H1 (cell line): ENCODE results near the gene HSD17B2.

ENCODE experiments used
- BRCA1 ChIP-seq: IDR thresholded peaks from 2 replicates; pipeline ENCODE4 v1.6.1; 2012; ENCODE audit warnings: low read depth, low read length, improper control_type of control experiment
- CHD2 ChIP-seq: IDR thresholded peaks from 2 replicates; pipeline ENCODE4 v1.6.1; 2012; ENCODE audit warnings: low read length, improper control_type of control experiment
- KDM1A ChIP-seq: fragments of 200-600, 300-600 bp; sonication (generic); IDR thresholded peaks from 2 replicates; pipeline ENCODE4 v1.7.1; 2016; ENCODE audit warnings: mild to moderate bottlenecking, low read length, borderline replicate concordance
- POLR2A ChIP-seq, 2 experiments: IDR thresholded peaks; 1 replicate in 1 of 2; 2 replicates in 1 of 2; pipeline ENCODE4 v1.6.1; 2011; ENCODE audit warnings: low read depth in 2 of 2, low read length in 2 of 2, mild to moderate bottlenecking in 2 of 2; ENCODE audit errors: control extremely low read depth in 1 of 2
- POLR2AphosphoS5 ChIP-seq: IDR thresholded peaks from 2 replicates; pipeline ENCODE4 v1.6.1; 2011; ENCODE audit warnings: low read depth, low read length
- POU5F1 ChIP-seq: IDR thresholded peaks from 2 replicates; pipeline ENCODE4 v1.6.1; 2011; ENCODE audit warnings: low read depth, mild to moderate bottlenecking, low read length, moderate library complexity
- RXRA ChIP-seq: IDR thresholded peaks from 2 replicates; pipeline ENCODE4 v1.6.1; 2011; ENCODE audit warnings: low read depth, mild to moderate bottlenecking, low read length, moderate library complexity; ENCODE audit not compliant: insufficient read depth
- TAF1 ChIP-seq: IDR thresholded peaks from 2 replicates; pipeline ENCODE4 v1.6.1; 2011; ENCODE audit warnings: mild to moderate bottlenecking, low read depth, low read length
- YY1 ChIP-seq: IDR thresholded peaks from 2 replicates; pipeline ENCODE4 v1.6.1; 2011; ENCODE audit warnings: low read depth, mild to moderate bottlenecking, low read length
- TF ChIP-seq, protein P1 (sequence below), 3 experiments: IDR thresholded peaks; 1 replicate in 2 of 3; 2 replicates in 1 of 3; pipeline versions ENCODE4 v1.5.1 to v1.6.1; 2011; ENCODE audit warnings: low read length in 3 of 3, mild to moderate bottlenecking in 3 of 3, inconsistent platforms in 2 of 3, low read depth in 1 of 3, moderate library complexity in 1 of 3; ENCODE audit not compliant: insufficient read depth in 1 of 3; ENCODE audit errors: control extremely low read depth in 1 of 3

DNA sequence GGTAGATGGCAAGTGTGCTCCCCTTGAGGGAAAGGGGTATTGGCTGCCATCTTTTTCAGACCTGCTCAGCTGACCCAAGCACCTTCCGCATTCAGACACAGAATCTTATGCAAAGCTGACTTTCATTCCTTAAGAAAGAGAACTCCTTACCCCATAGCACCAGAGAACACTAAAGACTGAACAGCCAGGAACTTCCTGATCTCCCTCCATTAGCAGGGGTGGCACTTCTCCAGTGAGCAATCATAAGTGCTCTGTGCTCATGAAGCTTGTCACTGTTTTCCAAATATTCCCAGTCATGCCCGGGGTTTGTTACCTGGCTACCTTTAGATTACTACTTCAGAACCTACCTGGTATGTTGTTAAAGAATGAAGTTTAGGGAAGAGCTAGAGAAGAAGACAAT lies 11.9 kb downstream of the HSD17B2 start:
- TF ChIP-seq KDM1A, result no peak
- TF ChIP-seq YY1, result no peak
- no peak for TF ChIP-seq POLR2A (IDR thresholded peaks at IDR 0.05; ENCODE audit: control extremely low read depth in 1 of 2, low read depth in 2 of 2, low read length in 2 of 2)
- no peak for TF ChIP-seq CHD2
- TF ChIP-seq POU5F1, result no peak
- no peak for TF ChIP-seq POLR2AphosphoS5
- no peak for TF ChIP-seq RXRA
- TF ChIP-seq, protein P1, sequence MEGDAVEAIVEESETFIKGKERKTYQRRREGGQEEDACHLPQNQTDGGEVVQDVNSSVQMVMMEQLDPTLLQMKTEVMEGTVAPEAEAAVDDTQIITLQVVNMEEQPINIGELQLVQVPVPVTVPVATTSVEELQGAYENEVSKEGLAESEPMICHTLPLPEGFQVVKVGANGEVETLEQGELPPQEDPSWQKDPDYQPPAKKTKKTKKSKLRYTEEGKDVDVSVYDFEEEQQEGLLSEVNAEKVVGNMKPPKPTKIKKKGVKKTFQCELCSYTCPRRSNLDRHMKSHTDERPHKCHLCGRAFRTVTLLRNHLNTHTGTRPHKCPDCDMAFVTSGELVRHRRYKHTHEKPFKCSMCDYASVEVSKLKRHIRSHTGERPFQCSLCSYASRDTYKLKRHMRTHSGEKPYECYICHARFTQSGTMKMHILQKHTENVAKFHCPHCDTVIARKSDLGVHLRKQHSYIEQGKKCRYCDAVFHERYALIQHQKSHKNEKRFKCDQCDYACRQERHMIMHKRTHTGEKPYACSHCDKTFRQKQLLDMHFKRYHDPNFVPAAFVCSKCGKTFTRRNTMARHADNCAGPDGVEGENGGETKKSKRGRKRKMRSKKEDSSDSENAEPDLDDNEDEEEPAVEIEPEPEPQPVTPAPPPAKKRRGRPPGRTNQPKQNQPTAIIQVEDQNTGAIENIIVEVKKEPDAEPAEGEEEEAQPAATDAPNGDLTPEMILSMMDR (IDR thresholded peaks at IDR 0.05; ENCODE audit: control extremely low read depth in 1 of 3, insufficient read depth in 1 of 3, low read depth in 1 of 3, low read length in 3 of 3), result no peak
- TF ChIP-seq TAF1, result no peak
- TF ChIP-seq BRCA1, result no peak
